ENCODE data around the gene ROCK2.

ROCK2 gene

GRCh38 chr2:11154016-11154922 is 190.2 kb downstream of the ROCK2 start:
- no peak for DNase-seq (ENCODE audit: low read depth in 2 of 2)

GRCh38 chr2:11152591-11152990 is 191.8 kb downstream of the ROCK2 start:
- no peak for DNase-seq (ENCODE audit: low read depth in 2 of 2)

- DNase-seq (ENCODE audit: low read depth in 2 of 2) = no peak
Measured at GRCh38 chr2:11147263-11147662, 197.2 kb downstream of the ROCK2 start.

DNA sequence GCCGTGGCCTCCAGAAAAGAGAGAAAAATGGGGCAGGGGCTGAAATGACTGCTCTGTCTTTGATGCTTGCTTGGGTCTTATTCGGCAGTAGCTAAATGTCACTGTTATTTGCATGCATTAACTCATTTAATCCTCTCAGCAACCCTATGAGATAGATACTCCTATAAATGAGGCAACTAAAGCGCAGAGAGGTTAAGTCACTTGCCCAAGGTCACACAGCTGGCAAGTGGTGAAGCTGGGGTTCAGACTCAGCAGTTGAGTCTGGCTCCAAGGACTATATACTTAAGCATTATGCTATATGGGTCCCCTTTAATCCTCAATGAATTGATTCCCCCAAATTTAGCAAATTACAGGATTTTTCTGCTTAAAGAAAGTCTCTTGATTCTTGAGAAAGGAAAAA is 198.4 kb downstream of the ROCK2 start:
- DNase-seq (ENCODE audit: low read depth in 2 of 2) = no peak

DNA sequence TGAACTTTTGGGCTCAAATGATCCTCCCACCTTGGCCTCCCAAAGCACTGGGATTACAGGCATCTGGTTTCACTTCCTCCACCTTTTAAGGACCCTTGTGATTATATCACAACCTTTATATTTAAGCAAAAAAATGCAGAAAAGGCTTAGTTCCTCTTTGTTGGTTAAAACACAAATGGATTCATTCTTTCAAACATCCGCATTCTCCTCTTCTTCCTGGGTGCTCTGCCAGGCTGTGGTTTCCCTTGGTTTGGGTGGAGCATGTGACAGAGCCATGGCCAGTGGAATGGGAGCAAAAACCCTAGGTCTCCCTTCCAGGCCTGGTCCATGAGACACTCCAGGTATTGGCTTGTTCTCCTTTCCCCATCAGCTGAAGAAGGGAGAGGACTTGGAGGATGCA is 199.1 kb downstream of the ROCK2 start:
- DNase-seq (ENCODE audit: low read depth in 2 of 2) = no peak

- DNase-seq (ENCODE audit: low read depth in 2 of 2) = no peak
Measured at GRCh38 chr2:11144738-11145079, 199.7 kb downstream of the ROCK2 start.

- no peak for DNase-seq (ENCODE audit: low read depth in 2 of 2)
Measured at GRCh38 chr2:11144077-11144737, 200.2 kb downstream of the ROCK2 start.

DNA sequence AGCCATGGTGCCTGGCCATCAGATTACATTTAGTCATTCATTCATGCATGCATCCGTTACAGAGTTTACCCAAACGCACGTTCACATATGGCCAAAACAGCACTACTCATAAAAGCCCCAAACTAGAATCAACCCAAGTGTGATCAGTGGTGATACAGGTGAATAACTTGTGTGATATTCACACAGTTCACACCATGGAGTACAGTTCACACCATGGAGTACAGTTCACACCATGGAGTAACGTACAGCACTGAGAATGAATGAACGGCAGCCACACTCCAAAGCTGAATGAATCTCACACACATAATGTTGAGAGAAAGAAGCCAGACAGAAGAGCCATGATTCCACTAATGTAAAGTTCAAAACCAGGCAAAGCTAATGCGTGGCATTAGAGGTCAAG is 201.4 kb downstream of the ROCK2 start:
- DNase-seq (ENCODE audit: low read depth in 2 of 2) = no peak

- no peak for DNase-seq (ENCODE audit: low read depth in 2 of 2)
Measured at GRCh38 chr2:11142330-11142729, 202.1 kb downstream of the ROCK2 start.

DNA sequence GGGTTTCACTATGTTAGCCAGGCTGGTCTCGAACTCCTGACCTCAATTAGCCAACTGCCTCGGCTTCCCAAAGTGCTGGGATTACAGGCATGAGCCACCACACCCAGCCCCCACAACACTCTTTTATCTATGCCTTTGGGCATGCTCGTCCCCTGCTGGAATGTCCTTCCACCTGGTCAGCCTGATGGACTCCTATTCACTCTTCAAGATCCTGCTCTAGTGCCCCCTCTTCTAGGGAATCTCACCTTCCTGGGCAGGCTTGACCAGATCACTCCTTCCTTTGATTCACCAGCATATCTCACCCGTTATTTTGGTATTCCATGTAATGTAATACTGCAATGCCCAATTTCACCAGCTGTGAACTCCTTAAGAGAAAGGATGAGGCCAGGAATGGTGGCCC is 203.1 kb downstream of the ROCK2 start:
- no peak for DNase-seq (ENCODE audit: low read depth in 2 of 2)

GRCh38 chr2:11140492-11140891 is 203.9 kb downstream of the ROCK2 start:
- no peak for DNase-seq (ENCODE audit: low read depth in 2 of 2)

GRCh38 chr2:11134349-11134748 is 210.1 kb downstream of the ROCK2 start:
- DNase-seq (ENCODE audit: low read depth in 2 of 2) = no peak

DNA sequence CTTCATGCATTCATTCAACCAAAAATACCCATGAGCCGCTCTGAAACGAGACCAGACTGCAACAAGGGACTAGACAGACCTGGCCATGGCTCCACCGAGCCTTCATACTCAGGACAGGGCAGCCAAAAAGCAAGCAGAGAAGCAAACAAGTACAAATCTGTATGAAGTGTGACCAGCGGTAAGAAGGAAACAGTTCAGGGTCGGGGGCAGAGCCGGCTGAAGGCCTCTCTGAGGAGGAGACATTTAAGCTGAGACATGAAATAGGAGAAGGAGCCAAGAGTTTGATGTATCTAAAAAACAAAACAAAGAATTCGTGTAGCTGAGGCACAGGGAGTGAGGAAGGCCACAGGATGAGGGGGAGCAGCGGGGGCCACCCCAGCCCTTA is 210.5 kb downstream of the ROCK2 start:
- no peak for DNase-seq (ENCODE audit: low read depth in 2 of 2)

- no peak for DNase-seq (ENCODE audit: low read depth in 2 of 2)
Measured at GRCh38 chr2:11133238-11133935, 211.0 kb downstream of the ROCK2 start.

DNA sequence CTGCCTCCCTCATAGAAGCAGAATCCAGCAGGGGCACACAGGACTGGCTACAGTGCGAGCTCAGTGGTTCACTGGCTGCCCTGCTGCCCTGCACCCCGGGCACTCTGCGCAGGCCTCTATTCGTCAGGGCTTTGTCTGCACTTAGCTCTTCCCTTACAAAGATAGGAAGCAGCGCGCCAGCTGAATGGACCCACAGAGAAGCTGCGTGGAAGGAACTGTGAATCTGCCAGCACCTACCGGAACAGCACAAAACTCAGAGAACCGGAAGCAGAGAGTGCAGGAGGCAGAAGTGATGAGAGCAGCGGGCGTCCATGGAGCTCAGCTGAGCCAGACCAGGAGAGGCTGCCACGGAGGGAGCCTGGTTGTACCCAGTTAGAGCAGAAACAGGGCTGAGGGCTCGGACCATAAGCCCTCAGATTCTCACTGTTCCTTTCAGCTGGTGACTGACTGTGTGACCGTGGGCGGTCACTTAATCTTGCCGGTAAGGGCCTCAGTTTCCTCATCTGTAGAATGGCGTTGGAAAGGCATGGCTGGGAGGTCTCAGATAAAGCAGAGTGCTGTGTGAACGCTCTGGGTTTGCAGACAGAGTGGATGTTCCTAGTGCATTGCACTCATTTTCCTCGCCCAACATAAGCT is 212.3 kb downstream of the ROCK2 start:
- no peak for DNase-seq (ENCODE audit: low read depth in 2 of 2)

GRCh38 chr2:11131166-11131920 is 213.1 kb downstream of the ROCK2 start:
- DNase-seq (ENCODE audit: low read depth in 2 of 2) = no peak
